ENCODE data around the gene ARHGAP33. TPM values are rescaled to one million over a fixed set of nuclear protein-coding genes. Genes with fewer than 3 reads are reported as not detected.
"Not testable (repeated sequence)": the region's sequence is repeated elsewhere in the genome, so short reads cannot be mapped to it uniquely, and the experiment has no call there.

Gene ARHGAP33
- polyA plus RNA-seq, 2 of the 4 experiments (the other 2 are of a cell fraction), result 0.84 to 6.1 TPM

DNA sequence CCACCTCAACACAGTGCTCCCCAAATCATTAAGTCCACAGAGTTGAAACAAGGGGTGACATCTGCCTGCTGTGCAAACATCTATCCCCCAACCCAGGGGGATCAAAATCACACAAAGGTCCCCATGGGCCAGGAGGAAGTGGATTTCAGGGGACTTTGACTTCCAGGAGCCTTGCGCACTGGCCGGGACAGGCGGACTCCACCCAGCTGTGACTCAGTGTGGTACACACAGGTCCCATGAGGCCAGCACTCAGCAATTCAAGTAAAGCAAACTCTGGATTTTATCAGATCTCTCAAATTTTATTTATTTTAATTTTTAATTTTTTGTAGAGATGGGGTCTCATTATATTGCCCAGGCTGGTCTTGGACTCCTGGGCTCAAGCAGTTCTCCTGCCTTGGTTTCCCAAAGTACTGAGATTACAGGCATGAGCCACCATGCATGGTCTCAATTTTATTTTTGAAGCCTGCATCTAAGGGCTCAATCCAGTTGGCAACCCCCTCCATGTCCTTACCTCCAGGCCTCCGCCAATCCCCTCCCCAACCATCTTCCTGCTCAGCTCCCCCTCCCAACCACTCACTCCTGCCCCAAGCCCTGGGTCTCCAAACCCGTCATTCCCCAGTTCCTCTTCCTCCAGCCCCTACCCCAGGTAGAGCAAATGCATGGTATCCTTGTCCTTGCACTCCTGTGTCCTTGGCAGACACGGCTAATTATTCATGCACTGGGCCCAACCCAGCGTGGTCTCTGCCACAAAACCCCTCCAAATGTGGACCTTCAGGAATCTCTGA lies 18.2 kb downstream of the ARHGAP33 start:
- POLR2A ChIA-PET, result no interaction called here
- Histone ChIP-seq H3K9me3 (no peaks in the 10 kb centered on the region), H3K4me3 (no peak overlapping the region), H3K27ac (no peak overlapping the region), H3K4me1 (peaks cover 8% of the 10 kb centered on the region), H3K4me2 (no peak overlapping the region)
- FAIRE-seq (no peak), ATAC-seq (no peak), DNase-seq (ENCODE audit: low read depth in 1 of 2, low spot score in 1 of 2) (peak; percentile 42 to 53)
- CTCF ChIA-PET, result interaction anchor here (0.6 to 1.3 kb wide), 8 partner anchors 11 to 445 kb away, joined by 3 to 4 read pairs (median 3); no protein-coding TSS in a partner anchor
- no peak for TF ChIP-seq EP300 (IDR thresholded peaks at IDR 0.05)
- TF ChIP-seq PHF8 (IDR thresholded peaks at IDR 0.05; ENCODE audit: borderline replicate concordance, low read depth), result no peak
- no peak for TF ChIP-seq RFX5 (IDR thresholded peaks at IDR 0.05)
- TF ChIP-seq CBX8 (IDR thresholded peaks at IDR 0.05), result no peak
- TF ChIP-seq MAZ (IDR thresholded peaks at IDR 0.05; ENCODE audit: borderline replicate concordance, low read depth, low read length), result no peak
- no peak for TF ChIP-seq ZSCAN20 (CRISPR knock-in tag; IDR thresholded peaks at IDR 0.05)
- no peak for TF ChIP-seq NPAS2 (CRISPR knock-in tag; IDR thresholded peaks at IDR 0.05; ENCODE audit: borderline replicate concordance)
- no peak for TF ChIP-seq NFE2L2 (conservative IDR thresholded peaks at IDR 0.05; ENCODE audit: low read length)
- WGBS (ENCODE audit: missing lambda C conversion rate), result 63% methylated on average over 7 of the region's 7 CpGs

DNA sequence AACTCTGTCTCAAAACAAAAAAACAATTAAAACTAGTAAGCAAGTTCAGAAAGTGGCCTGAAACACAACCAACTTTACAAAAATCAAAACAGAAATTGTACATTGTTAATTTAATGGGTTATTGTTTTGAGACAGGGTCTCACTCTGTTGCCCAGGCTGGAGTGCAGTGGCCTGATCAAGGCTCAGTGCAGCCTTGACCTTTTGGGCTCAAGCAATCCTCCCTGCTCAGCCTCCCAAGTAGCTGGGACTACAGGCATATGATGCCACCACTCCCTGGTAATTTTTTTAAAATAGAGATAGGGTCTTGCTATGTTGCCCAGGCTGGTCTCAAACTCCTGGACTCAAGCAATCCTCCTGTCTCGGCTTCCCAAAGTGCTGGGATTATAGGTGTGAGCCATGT lies 20.2 kb downstream of the ARHGAP33 start:
- 97% methylated on average over 1 of the region's 1 CpG for WGBS (ENCODE audit: missing lambda C conversion rate)
- POLR2A ChIA-PET; H3K4me1 ChIP-seq; H3K4me3 ChIP-seq; H3K9me3 ChIP-seq; ATAC-seq; H3K27ac ChIP-seq; FAIRE-seq; DNase-seq (ENCODE audit: low read depth in 1 of 2, low spot score in 1 of 2); H3K4me2 ChIP-seq: not testable (repeated sequence)
- CTCF ChIA-PET, result interaction anchor here (1.3 to 1.7 kb wide), 3 partner anchors 9 to 24 kb away, joined by 3 to 4 read pairs (median 3); no protein-coding TSS in a partner anchor

DNA sequence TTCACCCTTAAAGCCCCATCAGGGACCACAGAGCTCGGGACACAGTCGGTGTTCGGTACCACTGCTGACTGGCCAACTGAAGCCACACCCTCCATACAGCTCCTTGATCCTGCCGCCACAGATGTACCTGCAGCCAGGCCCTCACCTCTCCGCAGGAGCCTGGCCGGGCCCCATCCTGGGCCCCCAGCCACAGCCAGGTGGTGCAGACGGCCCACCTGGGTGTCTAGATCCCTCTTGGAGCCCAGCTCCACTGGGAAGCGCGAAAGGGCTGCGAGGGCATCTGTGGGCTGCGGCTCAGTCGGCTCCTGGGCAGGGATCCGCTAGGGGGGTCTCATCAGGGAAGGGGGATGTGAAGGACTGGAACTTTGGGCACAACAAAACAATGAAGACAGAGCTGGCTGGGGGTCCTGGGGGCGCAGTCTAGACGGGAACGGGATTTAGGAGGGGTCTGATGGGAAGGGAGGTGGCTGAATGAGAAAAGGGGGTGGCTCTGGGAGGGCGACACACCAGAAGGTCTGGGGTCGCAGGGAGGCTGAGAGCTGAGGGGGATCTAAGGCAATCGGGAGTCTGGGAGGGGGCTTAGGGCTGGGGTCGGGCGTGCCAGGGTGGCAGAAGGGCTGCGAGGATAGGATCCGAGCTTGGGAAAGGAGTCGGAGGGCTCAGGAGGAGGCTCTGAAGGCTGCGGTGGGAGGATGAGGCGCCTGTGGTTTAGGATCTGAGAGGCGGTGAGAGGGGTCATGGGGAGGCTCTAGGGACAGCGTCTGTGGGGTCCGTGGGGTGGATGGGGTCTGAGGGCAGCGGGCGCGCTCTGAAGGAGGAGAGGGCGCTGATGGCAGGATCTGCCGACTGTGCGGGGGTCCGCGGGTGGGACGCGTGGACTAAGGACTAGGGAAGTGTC lies 21.5 kb downstream of the ARHGAP33 start:
- WGBS (ENCODE audit: missing lambda C conversion rate), result 61% methylated on average over 39 of the region's 39 CpGs
- no peak overlapping the region for H3K4me2 ChIP-seq
- peaks cover 5% of the 10 kb centered on the region; the same call in 1 of the 3 replicates for H3K9me3 ChIP-seq
- TF ChIP-seq, protein P1, sequence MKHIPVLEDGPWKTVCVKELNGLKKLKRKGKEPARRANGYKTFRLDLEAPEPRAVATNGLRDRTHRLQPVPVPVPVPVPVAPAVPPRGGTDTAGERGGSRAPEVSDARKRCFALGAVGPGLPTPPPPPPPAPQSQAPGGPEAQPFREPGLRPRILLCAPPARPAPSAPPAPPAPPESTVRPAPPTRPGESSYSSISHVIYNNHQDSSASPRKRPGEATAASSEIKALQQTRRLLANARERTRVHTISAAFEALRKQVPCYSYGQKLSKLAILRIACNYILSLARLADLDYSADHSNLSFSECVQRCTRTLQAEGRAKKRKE (CRISPR knock-in tag; IDR thresholded peaks at IDR 0.05; ENCODE audit: low read depth), result no peak
- 0 out of 2 replicates have a peak, but pooled peaks have one; percentile 35 for TF ChIP-seq BHLHE40 (IDR thresholded peaks at IDR 0.05; ENCODE audit: low read depth, low read length)
- H3K4me1 ChIP-seq, result peaks cover 8% of the 10 kb centered on the region
- no peak overlapping the region for H3K4me3 ChIP-seq
- CTCF ChIA-PET, result interaction anchor here (0.7 to 1.3 kb wide), 3 partner anchors 23 to 39 kb away, joined by 3 to 4 read pairs (median 3); no protein-coding TSS in a partner anchor
- H3K27ac ChIP-seq, result no peak overlapping the region
- peak in 1 of 2 experiments; percentile 10; a peak in 1 of 6 replicates for ATAC-seq
- FAIRE-seq, result no peak
- no peak for DNase-seq (ENCODE audit: low read depth in 1 of 2, low spot score in 1 of 2)
- POLR2A ChIA-PET, result no interaction called here

DNA sequence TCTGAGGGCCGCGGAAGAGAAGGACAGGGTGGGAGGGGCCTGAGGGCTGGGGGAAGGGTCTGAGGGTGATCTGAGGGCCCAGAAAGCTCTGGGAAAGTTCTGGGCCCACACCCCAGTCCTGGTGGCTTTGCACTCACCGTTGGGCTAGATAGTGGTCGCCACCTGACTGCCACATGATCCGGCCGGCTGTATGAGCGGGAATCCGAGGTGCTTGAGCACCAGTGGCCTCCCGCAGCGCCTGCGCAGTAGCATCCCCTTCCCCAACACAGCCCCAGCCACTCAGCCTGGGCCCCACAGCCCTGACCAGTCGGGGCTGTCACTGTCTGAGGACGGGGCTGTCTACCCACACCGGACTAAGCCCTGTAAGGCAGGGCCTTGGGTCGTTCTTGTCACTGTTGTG lies 22.3 kb downstream of the ARHGAP33 start:
- ChIA-PET POLR2A (no interaction called here), CTCF (interaction anchor here (0.6 to 1.2 kb wide), 4 partner anchors 17 to 123 kb away, joined by 3 to 6 read pairs (median 4); no protein-coding TSS in a partner anchor)
- peak; percentile 16 to 40; a peak in 5 of 6 replicates for ATAC-seq
- no peak overlapping the region for H3K4me2 ChIP-seq
- H3K27ac ChIP-seq, result no peak overlapping the region
- H3K4me1 ChIP-seq, result peaks cover 8% of the 10 kb centered on the region
- H3K9me3 ChIP-seq, result peaks cover 5% of the 10 kb centered on the region; the same call in 1 of the 3 replicates
- WGBS (ENCODE audit: missing lambda C conversion rate), result 69% methylated on average over 13 of the region's 15 CpGs
- H3K4me3 ChIP-seq, result no peak overlapping the region
- no peak for FAIRE-seq
- no peak for DNase-seq (ENCODE audit: low read depth in 1 of 2, low spot score in 1 of 2)
- no peak for TF ChIP-seq ZC3H11A (IDR thresholded peaks at IDR 0.05)
- TF ChIP-seq EP300 (IDR thresholded peaks at IDR 0.05), result no peak
- TF ChIP-seq, protein P2, sequence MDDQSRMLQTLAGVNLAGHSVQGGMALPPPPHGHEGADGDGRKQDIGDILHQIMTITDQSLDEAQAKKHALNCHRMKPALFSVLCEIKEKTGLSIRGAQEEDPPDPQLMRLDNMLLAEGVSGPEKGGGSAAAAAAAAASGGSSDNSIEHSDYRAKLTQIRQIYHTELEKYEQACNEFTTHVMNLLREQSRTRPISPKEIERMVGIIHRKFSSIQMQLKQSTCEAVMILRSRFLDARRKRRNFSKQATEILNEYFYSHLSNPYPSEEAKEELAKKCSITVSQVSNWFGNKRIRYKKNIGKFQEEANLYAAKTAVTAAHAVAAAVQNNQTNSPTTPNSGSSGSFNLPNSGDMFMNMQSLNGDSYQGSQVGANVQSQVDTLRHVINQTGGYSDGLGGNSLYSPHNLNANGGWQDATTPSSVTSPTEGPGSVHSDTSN (IDR thresholded peaks at IDR 0.05), result no peak
- no peak for TF ChIP-seq ZSCAN20 (CRISPR knock-in tag; IDR thresholded peaks at IDR 0.05)
- TF ChIP-seq ESRRA (IDR thresholded peaks at IDR 0.05; ENCODE audit: borderline replicate concordance, low read length), result no peak
- TF ChIP-seq SREBF2 (IDR thresholded peaks at IDR 0.05), result no peak
- no peak for TF ChIP-seq RARB (CRISPR knock-in tag; IDR thresholded peaks at IDR 0.05)
- no peak for TF ChIP-seq EHMT2 (IDR thresholded peaks at IDR 0.05; ENCODE audit: low read depth)
- TF ChIP-seq RNF2 (IDR thresholded peaks at IDR 0.05; ENCODE audit: borderline replicate concordance, low read depth), result no peak
- no peak for TF ChIP-seq HOXA7 (CRISPR knock-in tag; IDR thresholded peaks at IDR 0.05)
- no peak for TF ChIP-seq TP53 (CRISPR knock-in tag; IDR thresholded peaks at IDR 0.05)
- TF ChIP-seq, protein P3, sequence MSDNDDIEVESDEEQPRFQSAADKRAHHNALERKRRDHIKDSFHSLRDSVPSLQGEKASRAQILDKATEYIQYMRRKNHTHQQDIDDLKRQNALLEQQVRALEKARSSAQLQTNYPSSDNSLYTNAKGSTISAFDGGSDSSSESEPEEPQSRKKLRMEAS (IDR thresholded peaks at IDR 0.05), result no peak
- TF ChIP-seq MYC (IDR thresholded peaks at IDR 0.05; ENCODE audit: borderline replicate concordance, low read length), result no peak
- TF ChIP-seq, protein P4, sequence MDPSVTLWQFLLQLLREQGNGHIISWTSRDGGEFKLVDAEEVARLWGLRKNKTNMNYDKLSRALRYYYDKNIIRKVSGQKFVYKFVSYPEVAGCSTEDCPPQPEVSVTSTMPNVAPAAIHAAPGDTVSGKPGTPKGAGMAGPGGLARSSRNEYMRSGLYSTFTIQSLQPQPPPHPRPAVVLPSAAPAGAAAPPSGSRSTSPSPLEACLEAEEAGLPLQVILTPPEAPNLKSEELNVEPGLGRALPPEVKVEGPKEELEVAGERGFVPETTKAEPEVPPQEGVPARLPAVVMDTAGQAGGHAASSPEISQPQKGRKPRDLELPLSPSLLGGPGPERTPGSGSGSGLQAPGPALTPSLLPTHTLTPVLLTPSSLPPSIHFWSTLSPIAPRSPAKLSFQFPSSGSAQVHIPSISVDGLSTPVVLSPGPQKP (IDR thresholded peaks at IDR 0.05; ENCODE audit: low read depth, low read length), result no peak
- TF ChIP-seq CEBPB (IDR thresholded peaks at IDR 0.05), result no peak
- TF ChIP-seq MAZ (IDR thresholded peaks at IDR 0.05; ENCODE audit: borderline replicate concordance, low read depth, low read length), result no peak

Measured in A549 (cell line).